HG02759 (cell line): Measurements from ENCODE around the gene PPARGC1A.

Experiments used
- ATAC-seq: cut with Tn5 transposase; IDR thresholded peaks from one replicate; pipeline ENCODE4 v1.9.1; 2021; ENCODE audit warnings: mild to moderate bottlenecking, moderate library complexity; ENCODE audit not compliant: unreplicated experiment

PPARGC1A gene

GRCh38 chr4:23847158-23847557, 42.7 kb downstream of the PPARGC1A start:
- no peak for ATAC-seq

GRCh38 chr4:23844961-23845360, 44.9 kb downstream of the PPARGC1A start:
- no peak for ATAC-seq

GRCh38 chr4:23839279-23839678, 50.6 kb downstream of the PPARGC1A start:
- no peak for ATAC-seq

DNA sequence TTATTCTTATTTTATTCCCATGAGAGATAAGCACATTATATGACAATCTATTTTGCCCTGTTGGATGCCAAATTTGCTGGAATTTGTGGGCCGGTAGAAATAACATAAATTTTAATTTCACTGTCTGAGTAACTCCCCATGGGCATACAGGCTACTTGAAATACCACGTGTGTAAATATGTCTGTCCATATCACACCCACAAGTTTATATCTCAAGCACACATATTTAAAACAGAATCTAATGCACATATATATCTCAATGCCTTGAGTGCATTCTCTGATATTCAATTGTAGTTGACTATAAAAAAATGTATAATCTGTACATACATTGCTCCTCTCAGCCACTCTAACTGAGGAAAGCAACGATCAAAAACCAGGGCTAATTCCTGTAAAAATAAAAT, 51.2 kb downstream of the PPARGC1A start:
- ATAC-seq = no peak

DNA sequence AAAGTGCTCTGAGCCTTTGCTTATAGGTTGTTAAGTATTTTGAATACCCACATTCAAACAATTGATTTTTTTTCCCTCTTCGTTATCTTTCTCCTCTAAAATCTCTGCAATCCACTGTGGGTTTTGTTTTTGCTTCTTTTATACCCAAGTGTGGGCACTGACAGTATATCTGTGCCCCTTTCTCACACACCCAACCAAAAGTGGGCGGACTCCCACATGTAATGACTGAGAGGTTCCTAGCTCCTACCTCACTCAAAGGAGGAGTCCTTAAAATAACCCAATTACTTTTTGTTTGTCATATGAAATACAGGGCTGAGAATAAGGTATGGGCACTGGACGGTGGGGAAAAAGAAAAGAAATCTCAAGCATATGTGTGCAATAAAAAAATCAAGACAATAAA, 51.7 kb downstream of the PPARGC1A start:
- ATAC-seq = no peak

- ATAC-seq = no peak
These were observed 52.5 kb downstream of the PPARGC1A start for GRCh38 chr4:23837371-23837770.

GRCh38 chr4:23835774-23836478, 53.9 kb downstream of the PPARGC1A start:
- no peak for ATAC-seq

DNA sequence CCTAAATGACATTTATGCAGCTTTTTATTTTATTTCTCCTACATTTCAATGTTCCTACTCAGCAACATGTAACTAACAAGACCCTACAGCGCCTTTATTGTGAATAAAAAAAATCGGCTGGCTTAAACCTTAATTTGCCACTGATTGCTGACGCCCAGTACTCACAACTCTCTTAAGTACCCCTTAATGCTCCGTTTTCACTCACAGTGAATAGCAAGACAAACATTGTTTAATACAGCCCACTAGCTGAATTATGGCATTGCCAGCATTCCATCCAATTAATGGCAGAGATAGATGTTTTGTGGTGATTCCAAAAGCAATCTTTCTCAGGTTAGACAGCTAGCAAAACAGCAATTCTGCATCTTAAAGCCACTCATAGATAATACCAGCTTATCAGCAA, 61.1 kb downstream of the PPARGC1A start:
- no peak for ATAC-seq

GRCh38 chr4:23828020-23828715, 61.7 kb downstream of the PPARGC1A start:
- no peak for ATAC-seq

DNA sequence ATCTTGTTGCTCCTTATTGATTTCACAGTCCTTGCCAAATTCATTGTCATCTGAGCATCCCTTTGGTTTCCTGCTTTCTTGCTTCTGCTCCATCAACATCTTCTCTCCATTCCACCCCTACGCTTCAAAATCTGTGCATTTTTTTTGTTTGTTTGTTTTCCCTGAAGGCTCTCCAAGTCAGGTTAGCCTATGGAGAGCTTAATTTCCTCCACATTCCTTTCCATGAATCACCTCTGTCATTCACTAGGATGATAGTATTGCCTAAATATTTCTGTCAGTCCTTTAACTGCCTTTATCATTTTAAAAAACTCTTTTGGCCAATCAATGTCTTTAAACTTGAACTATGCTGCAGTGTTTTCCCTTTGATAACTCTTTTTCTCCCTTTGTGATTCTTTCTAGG, 67.7 kb downstream of the PPARGC1A start:
- no peak for ATAC-seq

GRCh38 chr4:23819041-23819511, 70.8 kb downstream of the PPARGC1A start:
- no peak for ATAC-seq

DNA sequence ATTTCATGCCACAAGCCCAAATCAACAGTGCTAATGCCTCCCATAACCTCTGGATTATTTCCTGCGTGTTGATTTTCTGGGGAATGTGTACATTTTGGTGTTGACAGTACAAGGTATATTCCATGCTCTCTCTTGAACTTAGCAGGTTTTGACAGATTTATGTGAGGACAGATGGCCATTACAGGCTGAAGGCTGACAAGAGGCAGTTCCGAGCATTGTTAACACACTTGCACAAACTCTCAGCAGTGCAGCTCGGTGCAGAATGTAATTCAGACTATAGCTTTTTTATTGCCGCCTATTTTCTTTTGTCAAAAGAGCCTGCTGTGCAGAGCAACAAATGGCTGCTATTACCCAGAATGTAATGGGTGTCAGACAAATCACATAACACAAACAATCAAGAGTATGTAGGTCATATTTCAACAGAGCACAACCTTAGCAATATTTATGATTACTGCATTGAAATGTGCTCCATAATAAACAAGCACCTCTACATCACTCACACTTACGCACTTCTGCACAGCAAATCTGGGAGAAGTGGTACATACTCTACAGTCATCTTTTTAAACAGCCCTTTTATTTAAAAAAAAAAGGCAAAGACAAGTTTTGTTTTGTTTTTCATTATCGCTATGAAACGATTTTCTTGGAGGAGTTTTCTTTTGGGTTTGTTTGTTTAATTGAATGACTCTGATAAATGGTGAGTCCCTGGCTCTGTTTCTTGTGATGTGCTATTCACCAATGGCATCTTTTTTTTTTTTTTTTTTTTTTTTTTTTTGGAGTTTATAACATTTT, 71.6 kb downstream of the PPARGC1A start:
- ATAC-seq = no peak

DNA sequence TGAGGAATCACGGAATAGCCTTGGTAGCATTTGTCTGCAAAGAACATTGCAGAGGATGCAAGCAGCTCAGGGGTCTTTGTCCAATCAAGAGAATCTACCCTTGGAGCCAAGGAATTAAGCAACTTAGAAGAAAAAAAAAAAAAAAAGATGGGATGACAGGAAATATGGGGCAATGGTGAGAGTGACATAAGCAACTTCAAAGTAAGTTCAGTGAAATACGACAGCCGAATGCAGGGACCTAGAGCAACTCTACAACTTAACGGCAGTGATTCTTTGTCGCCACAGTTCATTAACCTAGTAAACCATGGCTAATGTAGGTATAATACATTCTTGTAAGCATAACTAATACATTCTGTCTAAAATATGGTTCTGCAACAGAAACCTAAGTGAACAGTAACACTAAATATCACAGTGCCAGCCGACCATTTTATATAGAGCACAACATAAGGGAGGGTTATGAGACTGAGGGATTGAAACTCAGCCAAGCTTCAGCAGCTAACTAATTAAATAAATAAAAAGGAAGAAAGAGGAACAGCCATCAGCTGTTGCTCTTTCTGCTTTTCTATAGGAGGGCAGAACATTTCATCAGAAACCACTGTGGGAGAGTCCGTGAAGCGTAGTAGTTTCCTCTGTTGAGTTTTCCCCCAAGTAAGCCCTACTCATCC, 74.7 kb downstream of the PPARGC1A start:
- ATAC-seq = no peak

DNA sequence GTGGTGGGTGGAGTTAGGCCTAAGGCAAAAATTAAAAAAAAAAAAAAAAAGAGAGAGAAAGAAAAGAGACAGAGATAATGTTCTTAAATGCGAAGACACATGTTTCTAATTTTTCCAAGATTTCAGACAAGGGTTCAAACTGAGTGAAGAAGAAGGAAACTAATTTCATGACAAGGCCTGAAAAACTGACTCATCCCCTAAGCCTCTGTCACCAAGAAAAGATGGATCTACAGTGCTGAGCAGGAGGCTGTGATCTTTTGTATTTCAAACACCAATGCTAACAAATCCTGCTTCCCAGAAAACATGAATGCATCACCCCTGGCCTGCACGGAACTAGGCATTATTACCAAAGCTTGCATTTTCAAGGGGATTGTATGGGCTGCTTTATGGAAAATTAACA, 75.3 kb downstream of the PPARGC1A start:
- no peak for ATAC-seq

- no peak for ATAC-seq
These were observed 78.7 kb downstream of the PPARGC1A start for GRCh38 chr4:23811161-23811560.

DNA sequence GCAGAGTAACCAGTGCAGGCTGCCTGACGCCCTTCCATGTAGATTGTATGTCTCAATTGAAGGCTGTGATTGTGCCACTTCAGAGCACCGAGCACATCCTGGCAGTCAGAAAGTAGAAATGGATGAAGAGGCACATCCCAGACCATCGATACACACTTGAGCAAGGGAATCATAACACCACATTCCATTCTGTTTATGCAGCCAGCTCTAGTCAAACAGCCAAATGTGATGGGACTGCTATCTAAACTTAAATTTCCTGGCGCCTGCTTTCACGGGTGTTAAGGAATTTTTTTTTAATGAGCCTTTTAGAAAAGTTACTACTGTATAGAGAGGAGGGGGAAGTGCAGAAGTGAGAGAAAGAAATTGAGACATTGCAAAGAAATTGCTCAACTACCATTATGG, 84.4 kb downstream of the PPARGC1A start:
- ATAC-seq = no peak

- no peak for ATAC-seq
These were observed 100.1 kb downstream of the PPARGC1A start for GRCh38 chr4:23789762-23790161.

DNA sequence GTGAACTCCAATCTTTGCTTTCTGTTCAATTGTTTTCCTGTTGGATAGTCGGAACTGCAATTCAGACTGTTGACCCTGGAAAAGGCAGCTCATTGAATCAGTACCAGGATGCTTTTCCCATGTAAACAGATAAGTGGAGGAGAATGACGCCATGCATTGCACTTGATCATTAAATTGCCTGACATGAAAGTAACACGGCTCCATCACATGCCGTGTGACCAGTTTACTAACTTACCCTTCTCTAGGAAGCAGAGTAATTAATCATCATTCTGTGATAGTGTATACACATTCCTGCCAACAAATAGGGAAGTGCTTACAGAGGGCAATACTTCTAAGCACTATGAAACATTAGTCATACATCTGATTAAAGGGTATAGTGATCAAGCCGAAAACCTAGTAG, 101.4 kb downstream of the PPARGC1A start:
- no peak for ATAC-seq

DNA sequence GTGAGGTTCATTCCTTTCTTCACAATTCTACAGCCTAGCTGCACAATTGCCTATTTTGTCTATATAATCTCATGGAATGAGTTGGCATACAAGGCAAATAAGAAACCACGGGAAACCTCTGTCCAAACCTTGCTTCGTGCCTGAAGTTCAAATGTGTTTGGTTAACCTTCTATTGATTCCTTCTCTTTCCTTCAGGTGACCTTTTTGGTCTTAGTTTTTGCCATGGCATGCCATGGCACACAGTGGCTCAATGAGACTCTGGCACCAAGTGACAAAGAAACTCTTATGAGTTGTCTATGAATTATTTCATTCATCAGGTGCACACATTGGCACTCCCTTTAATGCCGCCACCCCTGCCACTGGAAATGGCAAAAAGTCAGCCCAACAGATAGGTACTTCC, 101.8 kb downstream of the PPARGC1A start:
- ATAC-seq = no peak

DNA sequence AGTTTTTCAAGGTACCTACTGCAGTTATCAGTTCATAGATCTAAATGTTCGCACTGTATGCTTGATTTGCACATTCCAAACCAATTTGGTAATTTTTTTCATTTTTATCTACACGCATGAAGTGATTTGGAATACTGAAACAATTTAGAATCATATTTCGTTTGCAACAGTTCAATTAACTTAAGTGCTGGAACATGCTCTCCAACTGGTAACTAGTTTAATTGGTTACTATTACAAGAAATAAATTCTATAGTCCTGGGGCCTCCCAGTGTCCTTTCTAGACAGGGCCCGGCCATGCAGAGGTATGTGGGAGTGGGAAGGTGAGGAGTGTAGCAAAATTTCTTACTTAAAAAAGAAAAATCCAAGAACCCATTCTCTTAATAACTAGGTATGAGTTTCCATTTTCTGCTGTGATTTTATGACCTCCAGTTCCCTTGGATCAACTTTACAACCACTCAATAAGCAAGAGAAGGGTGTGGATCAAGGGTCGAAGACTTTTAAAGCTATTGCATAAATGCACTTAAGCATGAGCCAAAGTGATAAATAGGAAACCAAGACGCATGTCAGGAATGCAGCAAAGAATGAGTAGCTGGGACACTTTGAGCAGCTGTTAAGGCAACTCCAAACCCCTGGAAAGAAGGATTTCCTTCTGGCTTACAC, 106.9 kb downstream of the PPARGC1A start:
- no peak for ATAC-seq

DNA sequence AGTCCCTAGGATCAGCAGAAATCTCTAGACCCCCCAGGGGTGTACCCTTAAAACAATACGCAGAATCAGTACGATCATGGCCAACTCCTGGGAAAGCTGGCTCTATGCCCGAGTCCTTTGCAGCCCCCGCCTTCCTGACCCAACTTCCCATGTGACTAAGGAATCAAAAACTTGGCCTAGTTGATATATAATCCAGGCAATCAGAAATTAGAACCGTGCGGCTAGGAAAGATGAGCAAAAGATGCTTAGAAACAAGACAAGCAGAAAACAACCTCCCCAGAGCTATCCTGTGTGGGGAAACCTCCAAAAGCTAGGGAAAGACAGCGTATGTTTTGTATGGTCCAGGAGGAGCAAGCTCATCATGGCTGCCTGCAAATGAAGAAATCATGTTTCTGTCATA, 110.0 kb downstream of the PPARGC1A start:
- no peak for ATAC-seq
